ENCODE results near the gene RAB20.

- TF ChIP-seq, protein P1, sequence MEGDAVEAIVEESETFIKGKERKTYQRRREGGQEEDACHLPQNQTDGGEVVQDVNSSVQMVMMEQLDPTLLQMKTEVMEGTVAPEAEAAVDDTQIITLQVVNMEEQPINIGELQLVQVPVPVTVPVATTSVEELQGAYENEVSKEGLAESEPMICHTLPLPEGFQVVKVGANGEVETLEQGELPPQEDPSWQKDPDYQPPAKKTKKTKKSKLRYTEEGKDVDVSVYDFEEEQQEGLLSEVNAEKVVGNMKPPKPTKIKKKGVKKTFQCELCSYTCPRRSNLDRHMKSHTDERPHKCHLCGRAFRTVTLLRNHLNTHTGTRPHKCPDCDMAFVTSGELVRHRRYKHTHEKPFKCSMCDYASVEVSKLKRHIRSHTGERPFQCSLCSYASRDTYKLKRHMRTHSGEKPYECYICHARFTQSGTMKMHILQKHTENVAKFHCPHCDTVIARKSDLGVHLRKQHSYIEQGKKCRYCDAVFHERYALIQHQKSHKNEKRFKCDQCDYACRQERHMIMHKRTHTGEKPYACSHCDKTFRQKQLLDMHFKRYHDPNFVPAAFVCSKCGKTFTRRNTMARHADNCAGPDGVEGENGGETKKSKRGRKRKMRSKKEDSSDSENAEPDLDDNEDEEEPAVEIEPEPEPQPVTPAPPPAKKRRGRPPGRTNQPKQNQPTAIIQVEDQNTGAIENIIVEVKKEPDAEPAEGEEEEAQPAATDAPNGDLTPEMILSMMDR (IDR thresholded peaks at IDR 0.05), result no peak
- TF ChIP-seq EP300 (IDR thresholded peaks at IDR 0.05), result no peak
- TF ChIP-seq POLR2A (IDR thresholded peaks at IDR 0.05), result no peak
These were observed 37.5 kb downstream of the RAB20 start for GRCh38 chr13:110523838-110524540.
